ENCODE data around the gene LRBA.

The LRBA gene

GRCh38 chr4:150495550-150495949, 519.5 kb downstream of the LRBA start:
- no peak for DNase-seq

GRCh38 chr4:150493851-150494250, 521.2 kb downstream of the LRBA start:
- no peak for DNase-seq

- DNase-seq: no peak
Observed at GRCh38 chr4:150491132-150492049, 523.7 kb downstream of the LRBA start.

- no peak for DNase-seq
Observed at GRCh38 chr4:150482581-150482980, 532.5 kb downstream of the LRBA start.

- DNase-seq: no peak
Observed at GRCh38 chr4:150479657-150480056, 535.4 kb downstream of the LRBA start.

- no peak for DNase-seq
Observed at GRCh38 chr4:150477869-150478268, 537.2 kb downstream of the LRBA start.

- no peak for DNase-seq
Observed at GRCh38 chr4:150476776-150477175, 538.3 kb downstream of the LRBA start.

GRCh38 chr4:150475763-150476162, 539.3 kb downstream of the LRBA start:
- no peak for DNase-seq

GRCh38 chr4:150464523-150464922, 550.6 kb downstream of the LRBA start:
- DNase-seq: no peak

- DNase-seq: no peak
Observed at GRCh38 chr4:150462743-150463142, 552.3 kb downstream of the LRBA start.

GRCh38 chr4:150461957-150462356, 553.1 kb downstream of the LRBA start:
- DNase-seq: no peak

- no peak for DNase-seq
Observed at GRCh38 chr4:150457802-150458201, 557.3 kb downstream of the LRBA start.

- DNase-seq: no peak
Observed at GRCh38 chr4:150451883-150452282, 563.2 kb downstream of the LRBA start.

- no peak for DNase-seq
Observed at GRCh38 chr4:150447356-150447755, 567.7 kb downstream of the LRBA start.

- DNase-seq: no peak
Observed at GRCh38 chr4:150439451-150439933, 575.6 kb downstream of the LRBA start.

- no peak for DNase-seq
Observed at GRCh38 chr4:150436598-150437370, 578.3 kb downstream of the LRBA start.

- no peak for DNase-seq
Observed at GRCh38 chr4:150431221-150431620, 583.9 kb downstream of the LRBA start.

GRCh38 chr4:150425161-150425560, 589.9 kb downstream of the LRBA start:
- DNase-seq: no peak

- no peak for DNase-seq
Observed at GRCh38 chr4:150423503-150423902, 591.6 kb downstream of the LRBA start.

- DNase-seq: no peak
Observed at GRCh38 chr4:150423074-150423473, 592.0 kb downstream of the LRBA start.

- DNase-seq: no peak
Observed at GRCh38 chr4:150421612-150422011, 593.5 kb downstream of the LRBA start.

GRCh38 chr4:150419939-150420338, 595.1 kb downstream of the LRBA start:
- DNase-seq: no peak

GRCh38 chr4:150418757-150419410, 596.2 kb downstream of the LRBA start:
- DNase-seq: no peak

Data from right kidney (tissue), 1 donor.